Measurements from ENCODE around the gene ITPA. TPM values are rescaled to one million over a fixed set of nuclear protein-coding genes. Genes with fewer than 3 reads are reported as not detected.

Gene ITPA
- total RNA-seq, 4 donors from 2014 or later, result 15.0 to 95.7 (median 39.6) TPM

- DNase-seq, result no peak
- Histone ChIP-seq H3K4me3 (no peak overlapping the region), H3K4me1 (peaks cover 3 to 11% (median 8%) of the 10 kb centered on the region in 4 donors), H3K36me3 (no peaks in the 10 kb centered on the region), H3K27ac (no peak overlapping the region), H3K27me3 (peaks cover 82% of the 10 kb centered on the region), H3K9me3 (no peaks in the 10 kb centered on the region)
- 64 to 80% methylated on average over 2 of the region's 2 CpGs for WGBS, 2 donors (ENCODE audit: low coverage in 1 of 2)
- intact Hi-C loops (cut with DNase I; ENCODE audit: low total_unique reads), result no loop called here
- TF ChIP-seq, protein P1, sequence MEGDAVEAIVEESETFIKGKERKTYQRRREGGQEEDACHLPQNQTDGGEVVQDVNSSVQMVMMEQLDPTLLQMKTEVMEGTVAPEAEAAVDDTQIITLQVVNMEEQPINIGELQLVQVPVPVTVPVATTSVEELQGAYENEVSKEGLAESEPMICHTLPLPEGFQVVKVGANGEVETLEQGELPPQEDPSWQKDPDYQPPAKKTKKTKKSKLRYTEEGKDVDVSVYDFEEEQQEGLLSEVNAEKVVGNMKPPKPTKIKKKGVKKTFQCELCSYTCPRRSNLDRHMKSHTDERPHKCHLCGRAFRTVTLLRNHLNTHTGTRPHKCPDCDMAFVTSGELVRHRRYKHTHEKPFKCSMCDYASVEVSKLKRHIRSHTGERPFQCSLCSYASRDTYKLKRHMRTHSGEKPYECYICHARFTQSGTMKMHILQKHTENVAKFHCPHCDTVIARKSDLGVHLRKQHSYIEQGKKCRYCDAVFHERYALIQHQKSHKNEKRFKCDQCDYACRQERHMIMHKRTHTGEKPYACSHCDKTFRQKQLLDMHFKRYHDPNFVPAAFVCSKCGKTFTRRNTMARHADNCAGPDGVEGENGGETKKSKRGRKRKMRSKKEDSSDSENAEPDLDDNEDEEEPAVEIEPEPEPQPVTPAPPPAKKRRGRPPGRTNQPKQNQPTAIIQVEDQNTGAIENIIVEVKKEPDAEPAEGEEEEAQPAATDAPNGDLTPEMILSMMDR (IDR thresholded peaks at IDR 0.05), result no peak
- TF ChIP-seq EP300 (IDR thresholded peaks at IDR 0.05; ENCODE audit: low read depth) (no peak), POLR2A (IDR thresholded peaks at IDR 0.05) (no peak), POLR2AphosphoS5 (IDR thresholded peaks at IDR 0.05) (no peak)
- in situ Hi-C loops (cut with MboI; ENCODE audit: low pct_ligation_motif_present in 1 of 4, low pct_unique_long_range_greater_than_20kb in 1 of 4, low sequenced_read_pairs in 3 of 4), result no loop called here
Measured at GRCh38 chr20:3245156-3245555, 35.9 kb downstream of the ITPA start.

DNA sequence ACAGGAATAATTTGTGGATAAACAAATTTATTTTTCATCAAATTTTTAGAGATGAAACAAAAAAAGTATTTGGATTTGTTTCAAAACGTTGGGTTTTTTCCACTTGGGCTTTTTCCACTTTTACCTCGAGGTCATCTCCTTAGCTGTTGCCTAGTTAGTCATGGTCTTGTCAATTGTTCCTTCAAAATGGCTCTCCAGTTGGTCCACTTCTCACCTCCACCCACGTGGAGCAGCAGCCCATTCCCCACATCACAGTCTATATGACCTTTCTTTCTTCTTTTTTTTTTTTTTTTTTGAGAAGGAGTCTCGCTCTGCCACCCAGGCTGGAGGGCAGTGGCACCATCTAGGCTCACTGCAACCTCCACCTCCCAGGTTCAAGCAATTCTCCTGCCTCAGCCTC, 36.4 kb downstream of the ITPA start:
- Histone ChIP-seq H3K4me3 (no peak overlapping the region), H3K9me3 (no peaks in the 10 kb centered on the region), H3K36me3 (no peaks in the 10 kb centered on the region), H3K27ac (no peak overlapping the region), H3K4me1 (peaks cover 3 to 11% (median 8%) of the 10 kb centered on the region in 4 donors), H3K27me3 (peaks cover 82% of the 10 kb centered on the region)
- no peak for DNase-seq
- WGBS, 2 donors (ENCODE audit: low coverage in 1 of 2), result 40 to 64% methylated on average over 3 to 4 of the region's 4 CpGs
- intact Hi-C loops (cut with DNase I; ENCODE audit: low total_unique reads), result no loop called here
- TF ChIP-seq, protein P1 (IDR thresholded peaks at IDR 0.05), result no peak
- TF ChIP-seq POLR2AphosphoS5 (IDR thresholded peaks at IDR 0.05) (no peak), POLR2A (IDR thresholded peaks at IDR 0.05) (no peak)
- in situ Hi-C loops (cut with MboI; ENCODE audit: low pct_ligation_motif_present in 1 of 4, low pct_unique_long_range_greater_than_20kb in 1 of 4, low sequenced_read_pairs in 3 of 4), result no loop called here

DNA sequence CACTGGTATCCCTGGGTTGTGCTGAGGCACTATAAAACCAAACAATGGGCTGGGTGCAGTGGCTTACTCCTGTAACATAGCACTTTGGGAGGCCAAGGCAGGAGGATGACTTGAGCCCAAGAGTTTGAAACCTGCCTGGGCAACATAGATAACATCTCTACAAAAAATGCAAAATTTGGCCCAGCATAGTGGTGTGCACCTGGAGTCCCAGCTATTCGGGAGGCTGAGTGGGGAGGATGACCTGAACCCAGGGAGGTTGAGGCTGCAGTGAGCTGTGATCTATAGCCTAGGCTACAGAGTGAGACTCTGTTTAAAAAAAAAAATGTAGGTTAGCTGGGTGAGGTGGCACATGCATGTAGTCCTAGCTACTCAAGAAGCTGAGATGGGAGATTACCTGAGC, 37.4 kb downstream of the ITPA start:
- no peaks in the 10 kb centered on the region for H3K36me3 ChIP-seq
- H3K4me3 ChIP-seq, result no peak overlapping the region
- no peak overlapping the region for H3K27ac ChIP-seq
- H3K4me1 ChIP-seq, result peaks cover 3 to 11% (median 8%) of the 10 kb centered on the region in 4 donors
- in situ Hi-C loops (cut with MboI; ENCODE audit: low pct_ligation_motif_present in 1 of 4, low pct_unique_long_range_greater_than_20kb in 1 of 4, low sequenced_read_pairs in 3 of 4), result no loop called here
- intact Hi-C loops (cut with DNase I; ENCODE audit: low total_unique reads), result no loop called here
- TF ChIP-seq EP300 (IDR thresholded peaks at IDR 0.05; ENCODE audit: low read depth), result no peak
- TF ChIP-seq, protein P1 (IDR thresholded peaks at IDR 0.05), result no peak
- TF ChIP-seq POLR2AphosphoS5 (IDR thresholded peaks at IDR 0.05), result no peak
- DNase-seq, result no peak
- H3K27me3 ChIP-seq, result peaks cover 75% of the 10 kb centered on the region
- no peaks in the 10 kb centered on the region for H3K9me3 ChIP-seq
- 92% methylated on average over 1 of the region's 1 CpG; no CpG with 5 or more reads in 1 of the 2 donors for WGBS, 2 donors (ENCODE audit: low coverage in 1 of 2)

GRCh38 chr20:3247638-3248037, 38.3 kb downstream of the ITPA start:
- Histone ChIP-seq H3K27me3 (peaks cover 66% of the 10 kb centered on the region), H3K4me3 (no peak overlapping the region), H3K9me3 (no peaks in the 10 kb centered on the region), H3K27ac (no peak overlapping the region), H3K4me1 (peaks cover 3 to 11% (median 8%) of the 10 kb centered on the region in 4 donors), H3K36me3 (no peaks in the 10 kb centered on the region)
- in situ Hi-C loops (cut with MboI; ENCODE audit: low pct_ligation_motif_present in 1 of 4, low pct_unique_long_range_greater_than_20kb in 1 of 4, low sequenced_read_pairs in 3 of 4) (no loop called here), intact Hi-C loops (cut with DNase I; ENCODE audit: low total_unique reads) (no loop called here)
- no peak for DNase-seq
- WGBS, 2 donors (ENCODE audit: low coverage in 1 of 2), result 53% methylated on average over 4 of the region's 4 CpGs; no CpG with 5 or more reads in 1 of the 2 donors
- no peak for TF ChIP-seq POLR2A (IDR thresholded peaks at IDR 0.05)
- TF ChIP-seq, protein P1 (IDR thresholded peaks at IDR 0.05), result no peak
- TF ChIP-seq POLR2AphosphoS5 (IDR thresholded peaks at IDR 0.05), result no peak
- TF ChIP-seq EP300 (IDR thresholded peaks at IDR 0.05; ENCODE audit: low read depth), result no peak
